NCI-H2227 treated with DMSO at 0.1 percent for 48 hours (cell line): ENCODE measurements around the gene IGLL5.

Experiments
- DNase-seq: peaks from one replicate; lab custom pipeline; 2025; lab: John Stamatoyannopoulos, UW

Gene IGLL5

DNA sequence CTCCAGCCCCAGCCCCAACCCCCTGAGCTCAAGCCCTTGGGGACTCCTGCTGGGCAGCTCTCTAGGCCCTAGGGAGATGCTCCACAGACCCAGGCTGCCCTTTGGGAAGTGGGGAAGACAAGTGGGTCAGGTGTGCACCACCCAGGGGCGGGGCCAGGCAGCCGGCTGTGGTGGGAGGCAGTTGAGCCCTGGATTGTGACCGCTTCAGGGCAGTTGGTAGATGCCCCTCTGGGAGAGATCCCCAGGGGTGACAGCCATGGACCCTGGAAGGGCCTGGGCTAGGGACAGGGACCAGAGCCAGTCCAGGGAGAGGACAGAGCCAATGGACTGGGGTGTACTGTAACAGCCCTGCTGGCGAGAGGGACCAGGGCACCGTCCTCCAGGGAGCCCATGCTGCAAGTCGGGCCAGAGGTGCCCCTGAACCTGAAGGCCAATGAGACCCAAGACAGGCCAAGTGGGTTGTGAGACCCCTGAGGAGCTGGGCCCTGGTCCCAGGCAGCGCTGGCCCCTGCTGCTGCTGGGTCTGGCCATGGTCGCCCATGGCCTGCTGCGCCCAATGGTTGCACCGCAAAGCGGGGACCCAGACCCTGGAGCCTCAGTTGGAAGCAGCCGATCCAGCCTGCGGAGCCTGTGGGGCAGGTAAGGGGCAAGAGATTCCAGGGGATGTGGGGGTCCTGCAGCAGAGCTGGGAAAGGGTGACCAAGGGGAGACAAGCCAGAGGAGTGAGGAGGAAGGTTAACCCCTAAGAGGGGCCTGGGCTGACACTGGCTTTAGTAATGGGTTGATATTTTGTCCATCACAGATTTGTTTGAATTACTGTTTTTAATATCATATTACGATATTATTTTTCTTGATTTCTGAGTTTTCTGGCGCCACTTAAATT is at the start of gene IGLL5:
IGLL5 (plus strand) TSS at position 196 of the 883 bp plus-strand sequence; CDS start at position 434, 238 bp downstream.
- no peak for DNase-seq

DNA sequence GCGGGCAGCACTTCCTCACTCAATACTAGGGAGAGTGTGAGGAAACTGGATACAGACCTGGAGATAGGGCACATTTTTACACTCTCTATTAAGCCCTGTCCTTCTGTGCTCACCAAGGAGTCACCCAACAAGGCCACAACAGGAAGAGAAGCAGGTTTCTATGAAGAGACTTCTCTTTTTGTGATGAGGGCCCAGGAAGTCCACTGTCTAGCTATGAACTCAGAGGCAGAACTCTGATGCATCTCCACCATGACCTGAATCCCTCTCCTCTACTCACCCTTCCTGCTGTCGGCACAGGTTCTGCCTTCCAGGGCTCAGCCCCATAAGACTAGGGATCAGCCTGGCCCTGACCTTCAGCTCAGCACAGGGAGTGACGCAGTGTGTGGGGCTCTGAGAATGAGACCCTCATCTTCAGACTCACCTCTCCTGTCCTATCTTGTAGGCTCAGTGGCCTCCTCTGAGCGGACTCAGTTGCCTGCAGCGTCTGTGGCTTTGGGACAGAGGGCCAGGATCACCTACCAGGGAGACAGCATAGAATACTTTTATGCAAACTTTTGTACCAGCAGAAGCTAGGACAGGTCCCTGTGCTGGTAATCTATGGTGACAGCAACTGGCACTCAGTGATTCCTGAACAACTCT is 49.3 kb upstream of the IGLL5 start:
- DNase-seq: no peak

DNA sequence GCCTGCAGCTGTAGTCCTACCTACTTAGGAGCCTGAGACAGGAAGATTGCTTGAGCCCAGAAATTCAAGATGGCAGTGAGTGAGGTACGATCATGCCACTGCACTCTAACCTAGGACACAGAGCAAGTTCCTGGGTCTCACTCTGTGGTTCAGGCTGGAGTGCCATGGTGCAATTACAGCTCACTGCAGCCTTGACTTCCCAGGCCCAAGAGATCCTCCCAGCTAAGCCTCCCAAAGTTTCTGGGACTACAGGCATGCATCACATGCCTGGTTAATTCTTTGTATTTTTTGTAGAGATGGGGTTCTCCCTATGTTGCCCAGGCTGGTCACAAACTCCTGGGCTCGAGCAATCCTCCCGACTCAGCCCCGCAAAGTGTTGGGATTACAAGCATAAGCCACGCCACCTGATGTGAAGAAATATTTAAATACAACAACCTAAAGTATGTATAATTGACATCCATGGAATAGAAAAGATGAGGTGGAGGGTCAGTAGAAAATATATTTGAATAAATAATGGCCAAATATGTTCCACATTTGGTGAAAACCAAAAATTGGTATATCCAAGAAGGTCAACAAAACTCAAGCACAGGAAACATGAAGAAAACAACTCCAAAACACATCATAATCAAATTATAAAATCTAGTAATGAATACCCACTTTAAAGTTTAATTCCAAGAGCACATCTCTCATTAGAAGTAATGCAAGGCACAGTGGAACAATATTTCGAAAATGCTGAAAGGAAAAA is 47.9 kb upstream of the IGLL5 start:
- no peak for DNase-seq

DNA sequence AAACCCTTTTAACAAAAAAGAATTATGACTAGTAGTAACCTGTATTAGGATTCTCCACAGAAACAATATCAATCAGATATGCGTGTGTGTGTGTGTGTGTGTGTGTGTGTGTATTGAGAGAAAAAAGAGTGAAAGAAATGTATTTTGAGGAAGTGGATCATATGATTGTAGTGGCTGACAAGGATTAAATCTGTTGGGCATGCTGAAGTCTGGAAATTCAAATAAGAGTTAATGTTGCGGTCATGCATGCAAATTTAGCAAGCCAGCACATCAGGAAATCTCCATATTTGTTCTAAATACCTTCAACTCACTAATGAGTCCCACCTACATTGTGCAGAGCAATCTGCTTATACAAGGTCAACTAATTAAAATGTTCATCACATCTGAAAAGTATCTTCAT is 46.8 kb upstream of the IGLL5 start:
- DNase-seq: no peak

DNA sequence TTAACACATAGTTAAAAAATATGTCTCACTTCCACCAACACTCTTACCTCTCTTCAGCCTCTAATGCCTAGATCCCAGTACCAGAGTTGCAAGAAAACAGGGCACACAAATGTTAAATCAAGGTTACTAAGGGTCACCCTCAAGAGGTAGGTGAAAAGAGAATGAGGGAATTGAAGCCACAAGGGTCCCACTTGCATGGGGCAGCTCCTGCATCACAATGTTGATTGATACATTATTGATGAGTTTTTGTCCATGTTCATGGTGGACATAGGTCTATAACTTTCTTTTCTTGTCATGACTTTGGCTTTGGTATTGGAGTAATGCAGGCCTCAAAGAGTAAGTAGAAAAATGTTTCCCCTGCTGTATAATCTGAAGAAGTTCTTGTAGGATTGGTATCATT is 46.0 kb upstream of the IGLL5 start:
- DNase-seq: no peak

DNA sequence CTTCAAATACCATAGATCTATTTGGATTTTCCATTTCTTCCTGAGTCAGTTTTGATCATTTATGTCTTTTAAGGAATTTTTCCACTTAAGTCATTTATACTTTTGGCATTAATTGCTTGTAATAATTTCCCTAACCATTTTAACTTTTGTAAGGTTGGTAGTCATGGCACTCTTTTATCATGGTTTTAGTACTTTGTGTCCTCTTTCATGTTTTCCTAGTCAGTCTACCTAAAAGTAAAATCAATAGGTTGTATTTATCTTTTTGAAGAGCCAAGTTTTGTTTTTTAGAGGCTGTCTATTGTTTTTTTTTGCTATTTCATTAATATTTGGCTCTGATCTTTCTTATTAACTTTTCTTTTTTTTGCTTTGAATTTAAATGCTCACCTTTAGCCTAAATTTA is 45.5 kb upstream of the IGLL5 start:
- no peak for DNase-seq

DNA sequence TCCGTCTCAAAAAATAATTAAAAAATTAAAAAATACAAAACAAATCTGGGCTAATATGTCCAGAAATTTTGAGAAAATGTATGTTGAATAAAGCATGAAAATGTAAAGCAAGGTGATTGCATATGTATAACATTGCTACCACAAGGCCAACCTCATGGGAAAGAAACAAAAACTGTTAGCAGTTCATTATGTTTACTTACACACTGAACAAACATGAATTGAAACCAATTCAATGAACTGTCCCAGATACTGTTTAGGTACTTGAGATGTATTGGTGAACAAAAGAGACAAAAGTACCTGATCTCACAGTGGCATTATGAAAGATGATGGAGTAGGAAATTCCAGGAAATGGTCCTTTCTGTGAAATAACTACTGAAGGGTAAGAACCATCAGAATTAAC is 43.8 kb upstream of the IGLL5 start:
- DNase-seq: no peak

DNA sequence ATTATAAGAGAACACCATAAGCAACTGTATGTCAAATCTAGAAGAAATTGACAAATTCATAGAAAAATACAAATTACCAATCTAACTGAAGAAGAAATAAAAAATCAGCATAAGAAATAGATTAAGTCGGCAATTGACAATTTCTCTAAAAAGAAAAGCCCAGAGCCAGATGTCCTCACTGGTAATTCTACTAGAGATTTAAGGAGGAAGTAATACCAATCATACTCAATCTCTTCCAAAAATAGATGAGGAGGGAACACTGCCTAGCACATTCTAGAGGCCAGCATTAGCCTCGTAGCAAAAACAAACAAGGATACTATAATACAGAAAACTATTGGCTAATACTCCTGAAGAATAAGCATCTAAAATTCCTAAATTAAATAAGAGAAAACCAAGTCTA is 40.4 kb upstream of the IGLL5 start:
- no peak for DNase-seq

DNA sequence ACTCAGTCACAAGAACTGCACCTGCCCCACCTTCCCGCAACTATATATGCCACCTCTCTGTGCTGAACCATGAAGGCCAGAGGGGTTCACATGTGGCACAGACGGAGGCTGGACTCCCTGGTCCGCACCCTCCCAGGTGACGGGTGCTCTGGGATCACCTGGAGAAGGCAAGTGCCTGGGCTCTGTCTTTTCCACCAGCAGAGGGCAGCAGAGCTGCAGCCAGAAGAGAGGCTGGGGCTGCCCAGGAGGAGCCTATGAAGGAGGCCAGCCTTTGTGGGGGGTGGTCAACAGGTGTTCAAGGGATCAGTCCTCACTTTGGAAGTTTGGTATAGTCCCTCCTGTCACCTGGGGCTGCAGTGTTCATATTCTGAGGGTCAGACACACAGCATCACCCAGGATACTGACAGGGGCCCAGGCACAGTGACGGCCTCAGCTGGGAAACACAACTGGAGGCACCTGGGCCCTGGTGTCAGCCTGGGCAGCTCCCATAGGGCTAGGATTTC is 39.2 kb upstream of the IGLL5 start:
- DNase-seq: peak; percentile 5

DNA sequence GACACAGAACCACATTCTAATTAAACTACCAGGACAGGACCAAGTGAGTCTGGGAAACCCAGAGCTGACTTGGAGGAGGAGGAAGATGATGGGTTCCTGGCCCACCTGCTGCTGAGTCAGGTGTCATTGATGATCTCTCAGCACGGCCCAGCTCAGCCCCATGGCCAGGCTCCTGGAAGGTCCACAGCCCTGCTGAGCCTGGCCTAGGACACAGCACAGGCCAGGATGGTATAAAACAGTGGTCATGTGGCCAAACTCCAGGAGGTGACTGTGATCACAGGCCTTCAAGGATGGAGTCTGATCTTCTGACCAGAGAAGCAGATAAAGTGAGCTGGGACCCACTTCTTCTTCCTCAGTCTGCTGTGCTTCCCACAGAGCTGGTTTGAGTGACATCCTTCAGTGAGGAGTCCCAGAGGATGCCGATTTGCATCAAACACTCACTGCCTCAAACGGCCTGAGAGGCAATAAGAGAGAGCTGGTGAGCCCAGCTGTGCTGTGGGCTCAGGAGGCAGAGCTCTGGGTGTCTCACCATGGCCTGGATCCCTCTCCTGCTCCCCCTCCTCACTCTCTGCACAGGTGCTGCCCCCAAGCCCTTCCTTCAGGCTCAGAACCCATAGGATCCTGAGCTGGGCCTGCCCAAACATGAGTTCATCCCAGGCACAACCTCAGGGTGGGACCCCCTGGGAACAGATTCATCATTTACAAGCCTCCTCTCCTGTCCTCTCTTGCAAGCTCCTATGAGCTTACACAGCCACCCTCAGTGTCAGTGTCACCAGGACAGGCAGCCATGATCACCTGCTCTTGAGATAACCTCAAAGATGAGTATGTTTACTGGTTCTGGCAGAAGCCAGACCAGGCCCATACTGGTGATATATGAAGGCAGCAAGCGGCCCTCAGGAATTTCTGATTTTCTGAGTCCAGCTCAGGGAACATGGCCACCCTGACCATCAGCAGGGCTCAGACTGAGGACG is 37.7 kb upstream of the IGLL5 start:
- DNase-seq: no peak

DNA sequence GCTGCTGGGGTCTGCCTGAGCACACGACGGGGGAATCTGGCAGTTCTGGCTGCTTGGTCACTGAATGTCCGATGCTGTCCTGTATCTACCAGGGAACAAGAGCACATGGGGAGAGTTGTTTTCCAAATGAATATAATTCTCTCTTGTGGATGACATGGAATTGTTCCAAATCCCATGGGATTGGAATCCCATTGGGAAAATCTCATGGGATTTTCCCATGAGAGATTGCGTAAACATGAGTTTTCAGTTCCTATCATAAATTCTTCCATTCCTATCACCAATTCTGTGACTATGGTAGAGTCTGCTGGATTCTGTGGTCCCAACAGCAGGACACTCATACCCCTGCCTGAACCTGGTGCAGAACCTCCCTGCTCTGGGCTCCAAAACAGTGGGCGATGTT is 35.6 kb upstream of the IGLL5 start:
- DNase-seq: no peak

DNA sequence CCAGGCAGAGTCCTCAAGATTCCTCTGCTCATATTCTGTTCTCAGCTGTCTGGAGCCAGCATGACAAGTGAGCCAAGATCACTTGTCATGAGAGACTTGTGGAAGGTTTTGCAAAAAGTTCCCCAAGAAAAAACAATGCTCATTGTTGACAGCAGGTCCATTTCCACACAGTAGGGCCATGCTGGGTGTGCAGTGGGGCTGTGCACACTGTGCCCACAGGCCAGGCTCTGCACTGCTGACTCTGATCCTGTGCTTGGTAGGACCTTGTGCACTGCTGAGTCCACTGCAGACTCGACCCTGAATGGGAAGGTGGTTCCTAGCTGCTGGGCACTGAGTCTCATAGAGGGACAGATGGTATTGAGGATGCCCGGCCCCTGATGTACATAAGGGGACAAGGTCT is 33.9 kb upstream of the IGLL5 start:
- no peak for DNase-seq

DNA sequence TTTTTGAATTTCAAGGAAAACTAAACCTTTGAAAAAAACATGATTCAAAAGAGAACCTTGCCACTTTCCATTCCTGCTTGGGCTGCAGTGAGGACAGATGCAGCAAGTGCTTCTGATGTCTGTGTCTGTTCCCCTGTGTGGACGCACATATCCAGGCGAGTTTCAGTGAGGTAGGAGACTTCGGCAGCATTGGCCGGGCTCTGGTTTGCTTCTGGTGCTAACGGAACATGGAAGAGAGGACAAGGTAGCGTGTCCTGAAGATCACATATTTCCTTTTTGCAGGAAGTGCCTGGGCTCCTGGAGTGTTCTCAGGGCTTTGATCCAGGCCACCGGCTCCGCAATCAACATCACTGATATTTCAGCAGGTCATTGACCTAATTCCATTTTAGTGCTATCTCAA is 33.1 kb upstream of the IGLL5 start:
- DNase-seq: no peak

DNA sequence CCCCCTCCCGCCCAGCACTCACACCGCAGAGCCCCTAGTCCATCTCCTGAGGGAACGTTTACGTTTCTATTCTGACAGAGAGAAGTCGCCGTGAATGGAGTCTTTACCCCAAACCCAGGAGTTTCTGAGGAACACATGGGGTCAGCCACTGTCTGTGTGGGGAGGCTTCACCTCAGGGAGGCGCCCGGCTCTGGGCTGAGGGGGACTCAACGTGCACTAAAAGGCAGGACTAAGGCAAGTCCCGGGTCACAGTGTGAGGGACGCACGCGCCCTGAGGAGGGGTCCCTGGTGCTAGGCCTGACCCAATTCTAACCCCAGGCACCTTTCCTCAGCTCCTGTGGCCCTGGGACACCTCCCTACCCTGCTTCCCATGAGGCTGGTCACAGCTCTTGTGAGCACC is 32.5 kb upstream of the IGLL5 start:
- no peak for DNase-seq

DNA sequence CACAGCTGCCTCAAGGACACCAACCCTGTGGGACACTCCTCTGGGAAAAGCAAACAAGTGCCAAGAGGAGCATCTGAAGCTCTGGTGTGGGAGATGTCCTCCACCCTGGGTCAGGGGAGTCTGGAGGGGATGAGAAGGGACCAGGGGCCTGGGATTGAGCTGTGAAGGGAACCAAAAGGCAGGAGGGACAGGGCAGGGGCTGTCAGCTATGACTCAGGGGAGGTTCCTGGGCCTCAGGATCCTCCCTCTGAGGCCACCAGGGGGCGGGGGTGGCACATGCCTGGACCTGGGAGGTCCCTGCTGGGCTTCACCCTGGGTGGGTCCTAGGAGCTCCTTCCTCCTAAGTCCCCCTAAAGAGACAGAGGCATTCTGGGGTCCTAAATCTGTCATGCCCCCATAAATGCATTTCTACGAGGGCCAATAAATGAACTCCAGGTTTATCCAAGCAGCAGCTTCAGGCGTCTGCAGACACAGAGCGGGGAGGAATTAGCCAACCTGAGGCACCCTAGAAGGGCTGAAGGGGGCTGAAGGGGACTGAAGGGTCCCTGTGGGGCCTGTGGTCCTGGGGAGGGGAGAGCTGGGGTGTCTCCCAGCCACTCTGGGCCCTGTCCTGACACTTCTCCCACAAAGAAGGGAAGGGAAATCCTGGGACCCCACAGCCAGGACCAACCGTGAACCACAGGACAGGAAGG is 31.9 kb upstream of the IGLL5 start:
- no peak for DNase-seq

DNA sequence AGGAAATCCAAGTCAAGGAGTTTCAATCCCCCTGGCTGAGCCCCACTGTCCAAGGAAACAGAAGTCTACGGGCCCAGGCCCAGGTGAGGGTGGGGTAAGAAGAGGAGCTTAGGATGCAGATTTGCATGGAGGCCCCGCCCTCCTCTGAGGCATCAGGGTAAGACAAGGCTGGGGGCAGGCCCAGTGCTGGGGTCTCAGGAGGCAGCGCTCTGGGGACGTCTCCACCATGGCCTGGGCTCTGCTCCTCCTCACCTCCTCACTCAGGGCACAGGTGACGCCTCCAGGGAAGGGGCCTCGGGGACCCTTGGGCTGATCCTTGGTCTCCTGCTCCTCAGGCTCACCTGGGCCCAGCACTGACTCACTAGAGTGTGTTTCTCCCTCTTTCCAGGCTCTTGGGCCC is 31.3 kb upstream of the IGLL5 start:
- DNase-seq: no peak

DNA sequence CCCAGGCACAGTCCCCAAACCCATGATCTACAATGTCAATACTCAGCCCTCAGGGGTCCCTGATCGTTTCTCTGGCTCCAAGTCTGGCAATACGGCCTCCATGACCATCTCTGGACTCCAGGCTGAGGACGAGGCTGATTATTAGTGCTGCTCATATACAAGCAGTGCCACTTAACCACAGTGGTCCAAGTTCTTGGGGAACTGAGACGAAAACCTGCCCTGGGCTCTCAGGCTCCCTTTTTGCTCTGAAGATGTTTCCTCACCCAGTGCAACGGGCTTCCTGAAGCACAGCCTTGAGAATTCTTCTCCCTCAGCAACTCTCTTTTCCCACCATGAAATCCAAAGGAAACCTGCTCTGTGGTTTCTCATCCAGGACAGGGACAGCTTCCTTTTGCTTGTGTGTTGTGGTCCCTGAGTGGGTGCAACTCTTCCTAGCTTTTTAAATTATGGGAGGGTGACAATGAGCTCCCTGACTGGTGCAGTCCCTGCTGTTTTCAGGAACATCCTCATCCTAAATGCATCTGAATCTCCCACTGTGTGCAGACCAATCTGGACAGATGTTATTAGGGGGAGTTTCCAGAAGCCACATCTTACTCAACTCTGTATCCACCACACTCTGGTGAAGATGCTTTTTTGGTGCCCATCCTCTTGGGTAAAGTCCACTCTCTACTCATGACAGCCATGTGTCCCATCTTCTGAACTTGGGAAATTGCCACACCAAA is 30.6 kb upstream of the IGLL5 start:
- no peak for DNase-seq

DNA sequence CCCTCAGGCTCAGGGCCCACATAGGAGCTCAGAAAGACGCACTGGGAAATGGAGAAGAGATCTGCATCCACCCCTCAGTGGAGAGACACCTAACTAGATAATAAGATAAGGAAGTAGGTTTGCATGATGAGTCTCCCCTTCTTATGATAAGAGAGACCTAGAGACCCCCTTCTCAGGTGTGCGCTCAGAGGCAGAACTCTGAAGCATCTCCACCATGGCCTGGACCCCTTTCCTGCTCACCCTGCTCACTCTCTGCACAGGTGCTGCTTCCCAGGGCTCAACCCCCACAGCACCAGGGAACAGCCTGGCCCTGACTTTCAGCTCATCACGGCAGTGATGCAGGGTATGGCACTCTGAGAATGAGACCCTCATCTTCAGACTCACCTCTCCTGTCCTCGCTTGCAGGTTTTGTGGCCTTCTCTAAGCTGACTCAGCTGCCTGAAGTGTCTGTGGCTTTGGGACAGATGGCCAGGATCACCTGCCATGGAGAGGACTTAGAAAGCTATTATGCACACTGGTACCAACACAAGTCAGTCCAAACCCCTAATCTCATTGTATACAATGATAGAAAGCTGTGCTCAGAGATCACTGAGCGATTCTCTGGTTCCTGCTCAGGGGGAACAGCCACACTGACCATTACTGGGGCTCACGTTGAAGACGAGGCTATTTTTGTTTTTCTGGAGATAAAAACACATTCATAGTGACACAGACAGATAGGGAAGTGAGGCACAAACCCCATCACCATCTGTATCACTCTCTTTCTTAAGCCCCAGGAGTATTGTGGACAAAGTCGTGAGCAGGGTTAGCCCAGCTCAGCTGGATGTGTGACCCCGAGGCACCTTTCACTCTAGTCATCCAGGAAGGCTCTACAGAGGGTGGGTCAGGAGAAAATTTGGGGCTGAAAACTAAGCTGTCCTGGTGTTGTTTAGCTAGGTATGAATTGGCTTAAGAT is 29.7 kb upstream of the IGLL5 start:
- no peak for DNase-seq

DNA sequence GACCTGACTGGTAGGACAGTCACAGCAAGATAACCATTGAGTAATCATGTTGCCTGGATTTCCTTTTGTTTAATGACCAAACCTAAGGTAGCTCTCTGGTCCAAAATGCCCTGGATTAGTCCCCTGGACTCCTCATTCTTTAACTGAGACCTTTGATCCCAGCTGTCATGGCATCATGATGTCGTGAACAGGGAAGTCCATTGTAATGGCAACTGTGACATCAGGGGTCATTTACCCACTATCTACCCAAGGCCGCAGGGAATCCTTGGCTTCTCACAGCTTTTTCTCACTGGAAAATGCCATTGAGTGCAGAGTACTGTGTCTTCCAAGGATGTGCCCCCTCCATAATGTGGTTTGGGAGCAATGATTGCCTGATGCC is 29.1 kb upstream of the IGLL5 start:
- DNase-seq: no peak
